NCI-H1694 (cell line): Measurements from ENCODE around the gene RYR2.
A peak's percentile ranks its signal among the peaks of the same experiment; 100 is the strongest.

ENCODE experiments used
- DNase-seq: peaks from one replicate; lab custom pipeline; 2025; lab: John Stamatoyannopoulos, UW

RYR2 gene

DNA sequence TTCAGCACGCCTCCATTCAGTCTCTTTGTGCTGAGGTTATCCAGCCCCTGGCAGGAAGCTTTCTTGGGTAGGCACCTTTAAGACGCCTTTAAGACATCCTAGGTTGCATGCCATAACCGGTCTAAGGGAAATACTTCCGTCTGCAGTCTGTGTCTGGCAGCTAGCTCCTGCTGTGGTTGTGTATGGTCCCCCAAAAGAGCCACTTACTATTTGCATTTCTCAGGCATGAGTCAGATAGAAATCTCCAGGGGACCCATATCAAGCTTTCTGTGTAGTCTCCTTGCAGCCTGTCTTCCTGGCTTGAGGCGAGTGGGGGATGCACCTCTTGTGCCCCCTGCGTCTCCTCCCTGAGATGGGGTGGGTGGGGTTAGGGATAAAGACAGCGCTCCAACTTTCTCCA lies 10.0 kb upstream of the RYR2 start:
- no peak for DNase-seq

DNA sequence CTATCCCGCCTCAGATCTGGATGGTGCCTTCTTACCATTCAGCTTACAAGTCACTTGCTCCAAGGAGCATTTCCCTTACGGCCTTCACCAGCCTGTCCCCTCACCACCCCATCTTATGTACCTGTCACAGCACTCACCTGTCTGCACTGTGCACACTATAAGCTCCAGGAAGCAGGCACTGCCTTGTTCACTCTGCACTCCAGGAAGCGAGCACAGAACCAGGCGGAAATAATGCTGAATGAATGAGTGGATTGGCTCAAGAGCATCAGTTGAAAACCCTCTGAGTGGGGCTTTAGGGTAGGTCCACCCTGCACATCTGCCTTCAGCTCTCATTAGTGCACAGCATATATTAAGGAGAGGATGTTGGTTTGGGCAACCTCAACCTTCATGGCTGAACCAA lies 8.9 kb upstream of the RYR2 start:
- no peak for DNase-seq

DNA sequence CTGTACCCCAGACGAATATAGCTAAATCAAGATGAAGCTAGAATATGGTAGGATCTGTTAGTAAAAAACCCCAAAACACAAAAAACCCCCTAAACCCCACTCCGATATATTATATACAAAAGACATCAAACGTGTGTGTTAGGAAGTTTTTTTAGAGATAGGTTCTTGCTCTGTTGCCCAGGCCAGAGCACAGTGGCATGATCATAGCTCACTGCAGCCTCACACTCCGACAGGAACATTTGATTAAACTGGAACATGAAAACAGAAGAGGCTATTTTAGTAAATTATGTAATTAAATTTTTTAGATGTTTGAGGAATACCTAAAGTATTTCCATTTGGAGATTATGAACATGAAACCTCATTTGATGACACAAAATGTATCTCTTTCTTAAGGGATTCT lies 8.2 kb upstream of the RYR2 start:
- DNase-seq, result no peak

DNA sequence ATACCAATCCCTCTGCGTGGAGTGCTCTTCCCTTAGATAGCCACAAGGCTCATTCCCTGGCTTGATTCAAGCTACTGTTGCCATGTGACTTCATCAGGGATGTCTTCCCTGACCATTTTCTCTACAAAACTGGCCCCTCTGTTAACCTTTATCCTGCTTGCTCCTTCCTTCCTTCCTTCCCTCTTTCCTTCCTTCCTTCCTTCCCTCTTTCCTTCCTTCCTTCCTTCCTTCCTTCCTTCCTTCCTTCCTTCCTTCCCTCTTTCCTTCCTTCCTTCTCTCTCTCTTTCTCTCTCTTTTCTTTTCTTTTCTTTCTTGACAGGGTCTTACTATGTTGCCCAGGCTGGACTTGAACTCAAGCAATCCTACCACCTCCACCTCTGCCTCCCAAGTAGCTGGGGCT lies 6.2 kb upstream of the RYR2 start:
- DNase-seq, result no peak

DNA sequence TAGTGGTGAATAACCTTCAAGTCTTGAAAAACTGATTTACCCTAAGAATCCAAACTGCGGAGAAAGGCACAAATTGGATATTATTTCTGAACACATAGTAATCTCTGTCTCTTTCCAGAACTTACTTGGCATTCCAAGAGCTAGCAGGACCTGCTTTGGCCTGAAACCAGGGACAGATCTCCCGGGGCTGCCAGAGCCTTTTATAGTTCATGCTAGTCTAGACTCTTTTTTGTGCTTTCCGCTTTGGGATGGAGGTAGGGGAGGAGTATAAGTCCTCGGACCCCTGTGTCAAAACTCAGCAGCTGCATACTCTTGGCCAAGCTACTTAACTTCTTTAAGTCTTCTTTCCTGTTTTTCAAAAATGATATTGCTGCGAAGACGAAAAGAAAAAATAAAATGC lies 3.8 kb upstream of the RYR2 start:
- no peak for DNase-seq

DNA sequence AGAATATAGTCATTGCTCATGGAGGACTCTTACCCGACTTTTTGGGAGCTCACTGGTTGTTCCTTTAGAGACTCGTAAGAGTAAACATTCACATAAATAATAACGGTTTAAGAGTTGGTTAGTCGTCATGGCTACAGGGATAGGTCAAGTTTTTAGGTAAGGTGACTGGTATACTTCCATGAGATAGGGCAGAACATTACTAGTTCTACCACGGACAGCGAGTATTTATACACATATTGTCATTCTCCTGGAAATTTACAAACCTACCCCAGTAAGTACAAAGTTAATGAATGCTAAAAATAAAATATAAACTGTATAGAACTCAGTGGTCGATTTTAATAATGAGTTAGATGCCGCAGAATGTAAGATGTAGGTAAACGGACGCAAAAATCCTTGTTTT lies 1.2 kb upstream of the RYR2 start:
- no peak for DNase-seq

DNA sequence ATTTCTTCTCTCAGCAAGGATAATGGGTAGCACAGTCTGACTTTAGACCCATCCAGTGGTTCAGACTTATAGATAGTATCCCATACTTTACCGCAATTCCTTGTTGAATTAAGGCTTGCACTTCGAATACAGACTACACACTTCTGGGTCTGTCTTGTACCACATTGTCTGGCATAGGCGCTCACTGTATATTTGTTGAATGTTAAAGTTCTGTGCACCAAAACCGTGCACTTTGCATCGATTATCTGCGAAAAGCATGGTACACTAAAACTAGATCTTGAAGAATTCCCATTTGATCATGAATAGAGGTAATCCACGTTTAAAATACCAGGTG lies 556 bp upstream of the RYR2 start:
- DNase-seq, result no peak

DNA sequence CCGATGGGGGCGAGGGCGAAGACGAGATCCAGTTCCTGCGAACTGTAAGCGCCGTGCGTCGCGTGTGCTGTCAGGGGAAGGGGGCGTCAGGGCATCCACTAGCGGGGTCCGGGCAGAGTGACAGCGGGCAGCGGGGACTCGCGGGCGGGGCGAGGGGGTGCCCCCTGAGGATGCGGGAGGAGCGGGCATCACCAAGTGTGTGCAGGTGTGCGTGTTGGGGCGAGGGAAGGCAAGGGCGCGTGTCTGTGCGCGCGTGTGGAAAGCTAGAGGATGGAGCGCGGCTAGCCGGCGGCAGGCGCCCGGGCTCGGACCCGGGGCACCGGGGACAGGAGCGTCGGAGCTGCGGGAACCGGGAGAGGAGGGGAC lies 525 bp downstream of the RYR2 start:
- DNase-seq, result no peak

DNA sequence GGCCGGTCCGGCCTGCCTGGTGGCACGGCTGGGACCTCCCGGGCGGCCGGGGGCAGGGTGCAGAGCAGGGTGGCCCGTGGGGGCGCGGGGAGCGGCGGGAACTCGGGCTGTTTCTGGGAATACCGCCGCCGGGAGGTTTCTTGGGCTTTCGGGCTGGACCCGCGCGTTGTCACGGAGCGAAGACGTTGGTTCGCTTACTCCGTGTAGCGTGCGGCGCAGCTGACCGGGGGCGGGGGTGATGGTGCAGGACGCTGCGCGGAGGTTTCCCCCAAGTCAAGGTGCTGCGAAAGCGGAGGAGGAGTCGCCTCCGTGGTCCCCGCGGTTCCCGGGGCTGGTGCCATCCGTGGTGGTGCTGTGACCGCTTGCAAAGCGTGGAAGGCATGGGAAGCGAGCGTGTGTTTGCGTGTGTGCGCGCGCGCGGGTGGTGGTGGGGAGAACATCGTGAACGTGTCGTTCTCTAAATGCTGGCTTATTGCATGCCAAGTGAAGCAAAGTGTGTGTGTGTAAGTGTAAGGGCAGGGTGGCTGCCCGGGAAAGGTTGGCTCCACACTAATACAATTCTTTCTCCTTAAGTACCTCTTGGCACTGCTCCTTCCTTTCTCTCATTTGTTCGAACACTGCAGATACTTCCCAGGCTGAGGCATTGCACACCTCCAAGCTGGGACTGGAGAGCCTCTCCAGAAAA lies 1.1 kb downstream of the RYR2 start:
- DNase-seq, result no peak

DNA sequence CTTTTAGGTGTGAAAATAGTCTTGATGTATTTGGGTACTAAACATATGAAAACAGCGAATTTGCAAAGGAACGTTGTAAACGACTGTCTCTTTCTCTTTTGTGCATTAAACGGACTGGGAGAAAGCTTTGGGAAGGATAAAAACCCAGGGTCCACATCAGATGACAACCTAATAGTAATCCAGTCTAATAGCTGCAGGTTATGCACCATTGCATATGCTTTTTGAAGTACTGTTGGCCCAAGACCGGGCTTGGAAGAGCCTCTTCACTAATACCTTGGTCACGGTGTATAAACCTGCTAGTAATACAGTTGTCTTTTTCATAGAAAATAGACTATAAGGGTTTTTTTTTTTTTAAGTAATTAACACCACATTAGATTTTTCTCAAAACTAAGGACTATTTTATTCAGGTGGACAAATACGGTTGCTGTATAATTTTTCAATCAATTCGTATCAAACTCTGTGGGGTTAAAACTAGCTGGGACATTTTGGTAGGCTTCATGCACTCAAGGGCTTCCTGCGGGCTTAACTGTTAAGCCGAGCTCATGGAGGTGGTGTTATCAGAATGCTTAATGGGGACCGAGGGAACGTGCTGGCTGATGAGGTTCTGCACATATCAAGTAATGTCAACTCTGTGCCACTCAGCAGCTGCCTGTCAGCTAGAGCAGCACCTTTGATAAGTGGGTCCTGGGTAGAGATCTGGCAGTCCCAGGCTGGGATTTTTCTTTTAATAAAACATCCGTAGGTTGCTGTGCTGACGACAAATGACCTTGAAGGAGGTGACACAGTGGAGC lies 2.1 kb downstream of the RYR2 start:
- DNase-seq, result no peak

DNA sequence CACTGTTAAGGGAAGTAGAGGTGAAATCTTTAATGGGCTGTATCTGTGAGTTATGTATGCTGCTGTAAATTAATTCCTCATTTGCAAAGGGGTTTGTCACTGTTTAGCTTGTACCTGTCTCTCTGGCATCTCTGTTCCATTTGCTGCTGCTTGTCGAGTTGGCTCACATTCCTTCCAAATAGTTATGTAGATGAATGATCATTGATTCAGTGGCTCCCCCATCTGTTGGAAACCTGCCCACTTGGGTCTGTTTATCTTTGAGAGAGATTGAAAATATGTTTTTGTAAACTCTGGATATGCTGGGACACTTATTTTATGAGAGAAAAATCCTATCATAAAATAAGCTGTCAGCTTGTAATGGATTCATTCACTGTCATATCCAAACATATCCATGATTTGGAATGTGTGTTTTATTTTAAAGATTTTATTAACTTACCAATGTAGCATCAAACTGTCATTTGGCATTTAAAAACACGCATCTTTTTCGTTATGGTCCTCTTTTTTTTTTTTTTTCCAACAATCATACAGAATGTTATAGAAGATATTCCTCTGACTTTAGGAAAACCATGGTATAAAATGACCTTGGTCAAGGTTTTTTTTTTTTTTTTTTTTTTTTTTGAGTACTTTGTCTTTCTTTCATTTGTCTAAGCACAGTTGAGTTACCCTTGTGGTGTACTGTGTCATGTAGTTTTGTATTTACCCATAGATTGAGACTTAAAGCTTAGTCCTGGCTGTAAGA lies 3.5 kb downstream of the RYR2 start:
- DNase-seq, result peak; percentile 35

DNA sequence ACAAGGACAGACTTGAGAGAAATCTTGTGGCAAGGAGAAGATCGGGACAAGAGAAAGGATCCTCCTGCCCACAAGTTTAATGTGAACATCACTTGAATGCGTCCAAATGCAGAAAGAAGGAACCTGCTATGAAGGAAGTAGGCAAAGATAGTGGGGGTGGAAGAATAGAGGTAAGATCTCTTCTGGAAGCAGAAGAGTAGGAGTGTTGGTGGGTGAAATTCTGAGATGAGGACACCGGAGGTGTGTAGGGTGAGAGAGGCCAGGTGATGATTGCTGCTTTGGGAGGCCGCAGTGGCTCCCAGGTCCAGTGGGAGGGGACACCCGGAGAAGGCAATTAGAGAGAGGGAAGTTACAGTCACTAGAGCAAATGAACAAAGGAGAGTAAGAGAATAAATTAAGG lies 6.8 kb downstream of the RYR2 start:
- no peak for DNase-seq

DNA sequence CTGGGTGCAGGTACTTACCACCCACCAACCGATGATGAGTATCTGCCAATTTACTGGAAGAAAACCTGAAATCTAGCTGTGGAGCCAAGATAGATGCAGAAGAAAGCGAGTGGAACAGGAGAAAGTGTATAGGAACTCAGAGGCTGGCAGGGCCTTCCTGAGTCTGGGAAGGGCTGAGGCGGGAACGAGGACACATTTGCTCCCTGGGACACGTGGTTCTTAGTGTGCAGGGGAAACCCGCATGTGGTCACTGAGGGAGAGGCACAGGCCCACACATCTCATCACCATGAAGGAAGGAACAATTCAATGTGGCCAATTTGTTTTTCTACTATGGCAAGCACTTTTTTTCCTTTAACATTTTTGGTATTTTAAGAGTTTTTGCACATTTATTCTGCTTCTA lies 8.2 kb downstream of the RYR2 start:
- no peak for DNase-seq

DNA sequence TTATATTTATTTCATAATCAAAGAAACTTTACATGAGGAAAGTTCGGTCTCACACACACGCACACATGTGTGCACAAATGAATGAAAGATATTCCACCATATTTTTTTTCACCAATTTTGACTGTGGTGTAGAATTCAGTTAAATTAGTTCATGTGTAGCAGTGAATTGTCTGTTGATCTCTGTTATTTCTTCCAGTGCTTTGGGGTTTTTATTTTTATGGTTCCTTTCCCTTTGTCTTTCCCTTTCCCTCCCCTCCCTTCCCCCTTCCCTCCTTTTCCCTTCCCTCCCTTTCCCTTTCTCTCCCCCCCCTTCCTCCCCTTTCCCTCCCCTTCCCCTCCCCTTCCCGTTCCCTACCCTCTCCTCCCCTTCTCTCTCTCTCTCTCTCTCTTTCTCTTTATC lies 8.9 kb downstream of the RYR2 start:
- no peak for DNase-seq

DNA sequence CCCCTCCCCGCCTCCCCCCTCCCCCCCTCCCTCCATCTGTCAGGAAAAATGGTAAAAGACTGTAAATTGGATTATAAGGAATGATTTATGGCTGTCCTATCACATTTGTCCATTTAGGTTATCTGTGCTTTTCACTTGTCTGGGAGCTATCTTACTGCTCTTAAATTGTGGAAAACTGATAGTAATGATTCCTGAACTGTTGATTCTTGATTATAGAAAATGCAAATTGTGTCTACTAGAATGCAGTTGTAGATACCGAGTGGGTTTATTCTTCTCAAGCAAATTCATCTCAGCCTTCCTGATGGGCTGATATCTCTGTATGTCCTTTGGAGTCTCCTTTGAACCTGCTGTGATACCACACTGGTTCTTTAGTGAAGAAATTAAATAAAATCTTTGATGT lies 12.3 kb downstream of the RYR2 start:
- DNase-seq, result no peak

DNA sequence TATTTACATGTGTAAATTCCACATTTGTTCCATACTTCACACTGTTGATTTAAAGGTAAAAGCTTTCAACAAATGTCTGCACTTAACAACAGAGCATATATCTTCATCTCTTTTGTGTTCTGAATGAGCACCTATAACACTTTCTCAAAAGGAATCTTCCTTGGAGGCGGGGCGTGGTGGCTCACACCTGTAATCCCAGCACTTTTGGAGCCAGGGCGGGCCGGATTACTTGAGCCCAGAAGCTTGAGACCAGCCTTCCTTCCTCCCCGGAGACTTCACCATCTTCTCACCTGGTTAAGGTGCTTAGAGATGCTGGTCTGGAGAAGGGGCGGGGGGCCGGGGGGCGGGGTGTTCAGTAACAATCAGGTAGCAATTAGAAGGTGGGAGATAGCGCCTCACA lies 16.5 kb downstream of the RYR2 start:
- DNase-seq, result no peak

DNA sequence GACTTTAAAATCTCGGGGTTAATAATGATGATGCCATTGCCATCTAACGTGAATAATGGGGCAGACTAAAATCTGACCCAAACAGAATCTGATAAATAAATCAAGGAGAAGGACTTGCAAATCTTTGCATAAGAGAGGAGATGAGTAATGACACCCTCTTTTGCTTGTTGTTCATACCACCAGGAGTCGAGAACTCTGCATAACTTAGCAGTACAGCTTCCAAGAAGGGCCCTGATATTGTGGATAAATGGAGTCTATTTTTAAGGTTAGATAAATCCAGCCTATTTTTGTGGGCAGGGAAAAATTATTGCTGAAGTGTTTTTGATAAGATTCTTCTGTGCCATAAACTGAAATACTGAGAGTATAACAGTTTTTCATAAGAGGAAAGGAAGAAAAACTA lies 17.3 kb downstream of the RYR2 start:
- DNase-seq, result no peak

DNA sequence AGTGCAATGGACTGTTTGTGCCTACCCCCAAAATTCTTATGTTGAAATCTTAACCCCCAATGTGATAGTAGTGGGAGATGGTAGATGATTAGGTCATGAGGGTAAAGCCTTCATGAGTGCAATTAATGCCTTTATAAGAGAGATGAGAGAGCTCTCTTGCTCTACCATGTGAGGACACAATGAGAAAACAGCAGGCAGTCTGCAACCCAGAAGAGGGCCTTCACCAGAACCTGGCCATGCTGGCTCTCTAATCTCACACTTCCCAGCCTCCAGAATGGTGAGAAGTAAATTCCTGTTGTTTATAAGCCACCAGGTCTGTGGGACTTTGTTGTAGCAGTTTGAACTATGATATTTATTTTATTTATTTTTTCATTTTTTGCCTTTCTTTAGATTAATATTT lies 21.0 kb downstream of the RYR2 start:
- no peak for DNase-seq

DNA sequence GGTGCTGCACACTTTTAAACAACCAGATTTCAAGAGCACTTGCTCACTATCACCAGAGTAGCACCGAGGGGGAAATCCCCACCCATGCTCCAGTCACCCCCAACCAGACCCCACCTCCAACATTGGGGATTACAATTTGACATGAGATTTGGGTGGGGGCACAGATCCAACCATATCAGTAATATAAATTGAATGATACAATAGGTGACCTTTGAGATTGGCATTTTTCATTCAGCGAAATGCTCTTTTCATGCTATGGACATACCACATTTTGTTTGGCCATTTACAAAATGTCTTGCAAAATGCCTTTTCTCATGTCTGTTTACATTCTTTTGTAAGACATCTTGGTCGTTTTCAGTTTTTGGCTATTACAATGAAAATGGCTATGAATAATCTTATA lies 23.9 kb downstream of the RYR2 start:
- no peak for DNase-seq

DNA sequence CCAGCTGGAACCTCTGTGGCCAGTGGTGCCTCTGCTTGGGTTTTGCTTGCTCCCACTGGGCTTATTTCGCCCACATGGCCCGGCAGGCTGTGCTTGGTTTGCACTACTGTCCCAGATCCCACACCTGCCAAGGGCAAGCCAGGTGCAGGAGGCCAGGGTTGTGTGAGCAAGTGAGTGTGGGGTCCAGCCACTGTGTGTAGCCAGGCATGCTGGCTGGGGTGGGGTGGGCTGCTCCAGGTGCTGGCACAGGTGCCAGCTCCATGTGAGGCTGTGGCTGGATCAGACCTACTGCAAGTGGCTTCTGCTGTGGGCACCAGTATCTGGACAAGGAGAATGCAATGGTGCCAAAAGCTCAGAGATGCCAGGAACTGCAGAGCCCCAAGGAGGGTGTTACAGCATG lies 28.5 kb downstream of the RYR2 start:
- DNase-seq, result no peak

DNA sequence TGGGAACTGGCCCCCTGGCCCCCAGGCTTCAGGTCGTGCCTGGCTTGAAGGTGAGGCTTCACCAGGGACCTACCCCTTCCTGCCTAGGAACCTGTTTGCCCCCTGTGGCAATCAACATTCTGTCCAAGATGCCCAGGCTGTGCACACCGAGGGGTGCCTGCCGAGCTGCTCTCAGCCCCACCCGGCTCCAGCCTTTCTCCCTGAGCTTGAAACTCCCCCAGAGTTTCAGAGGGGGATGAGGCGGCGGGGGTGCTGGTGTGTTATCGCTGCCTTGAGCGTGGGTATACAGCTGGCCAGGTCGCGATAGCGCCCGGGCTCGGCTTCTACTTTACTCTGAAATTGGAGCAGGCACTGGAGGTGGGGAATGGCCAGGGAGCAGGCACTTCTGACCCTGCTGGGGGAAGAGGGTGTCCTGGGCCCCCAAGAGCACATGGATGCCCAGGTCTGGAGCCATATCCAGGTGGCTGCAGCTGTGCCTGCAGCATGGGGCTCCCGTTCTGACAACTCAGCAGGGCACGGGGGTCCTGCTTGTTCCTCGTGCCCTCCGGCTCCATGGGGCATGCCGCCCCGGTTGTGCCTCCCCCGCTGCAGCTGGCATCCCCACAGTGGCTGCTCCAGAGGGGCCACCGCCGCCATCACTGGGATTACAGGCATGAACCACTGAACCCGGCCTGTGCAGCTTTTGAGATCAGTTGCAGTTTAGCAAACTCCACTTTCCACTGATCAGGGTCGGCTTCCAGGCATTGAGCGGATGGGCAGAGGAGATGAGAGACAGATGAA lies 29.8 kb downstream of the RYR2 start:
- no peak for DNase-seq

DNA sequence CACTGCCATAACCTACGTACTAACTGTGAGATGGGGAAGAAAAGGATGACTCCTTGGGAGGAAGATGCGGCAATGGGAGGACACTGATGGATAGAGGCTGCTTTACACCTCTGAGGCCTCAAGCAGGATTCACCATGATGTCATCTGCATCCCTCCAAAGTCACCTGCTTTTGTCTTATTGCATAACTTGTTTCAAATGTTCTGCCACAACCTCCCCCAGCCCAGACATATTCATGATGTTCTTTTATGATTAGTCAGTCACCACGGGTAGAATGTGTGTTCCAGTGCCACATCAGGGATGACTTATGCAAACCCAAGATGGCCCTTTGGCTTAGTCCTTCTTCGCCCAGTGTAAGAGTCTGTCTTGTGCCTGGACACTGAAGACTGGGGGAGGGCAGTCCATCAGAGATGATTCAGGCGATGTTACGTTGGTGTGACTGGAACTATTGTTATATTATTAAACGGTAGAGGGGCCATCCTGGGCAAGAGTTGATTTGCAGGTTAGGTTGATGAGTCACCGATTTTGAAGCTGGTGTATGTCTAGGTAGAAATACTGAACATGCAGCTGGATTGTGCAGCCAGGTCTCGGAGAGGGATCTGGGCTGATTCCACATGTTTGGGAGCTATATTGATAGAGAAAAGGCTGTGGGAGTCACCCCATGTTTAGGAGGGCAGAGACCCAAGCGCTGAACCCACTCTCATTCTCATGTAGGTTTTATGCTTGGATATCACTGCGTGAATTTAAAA lies 32.6 kb downstream of the RYR2 start:
- DNase-seq, result no peak
